DMS79 (cell line): ENCODE results near the gene MLN.

Source experiments
- DNase-seq: peaks from one replicate; lab custom pipeline; 2025; lab: John Stamatoyannopoulos, UW

Gene MLN

GRCh38 chr6:33752646-33753015 lies 51.2 kb downstream of the MLN start:
- no peak for DNase-seq

- peak; percentile 98 for DNase-seq
Observed at GRCh38 chr6:33751771-33752645, 51.8 kb downstream of the MLN start.

- DNase-seq, result no peak
Observed at GRCh38 chr6:33750244-33750991, 53.4 kb downstream of the MLN start.

- no peak for DNase-seq
Observed at GRCh38 chr6:33749401-33749800, 54.4 kb downstream of the MLN start.

- no peak for DNase-seq
Observed at GRCh38 chr6:33748841-33749240, 55.0 kb downstream of the MLN start.

GRCh38 chr6:33747823-33748222 lies 56.0 kb downstream of the MLN start:
- no peak for DNase-seq

GRCh38 chr6:33746651-33747100 lies 57.1 kb downstream of the MLN start, which contains the start of gene IP6K3:
TSS of gene IP6K3 (minus strand) at chr6:33746905. CDS start at chr6:33735476, 11,429 bp downstream.
- no peak for DNase-seq

- no peak for DNase-seq
Observed at GRCh38 chr6:33746036-33746600, 57.7 kb downstream of the MLN start.

- DNase-seq, result no peak
Observed at GRCh38 chr6:33745548-33745947, 58.3 kb downstream of the MLN start.

- peak; percentile 76 for DNase-seq
Observed at GRCh38 chr6:33744895-33745546, 58.8 kb downstream of the MLN start.
